NOMO-1 treated with dmso at 0.1 percent for 144 hours (cell line): ENCODE measurements around the gene MAP2K2.

Source experiments
- DNase-seq: peaks from one replicate; lab custom pipeline; 2025; ENCODE audit not compliant: unreplicated experiment; lab: John Stamatoyannopoulos, UW

The MAP2K2 gene

DNA sequence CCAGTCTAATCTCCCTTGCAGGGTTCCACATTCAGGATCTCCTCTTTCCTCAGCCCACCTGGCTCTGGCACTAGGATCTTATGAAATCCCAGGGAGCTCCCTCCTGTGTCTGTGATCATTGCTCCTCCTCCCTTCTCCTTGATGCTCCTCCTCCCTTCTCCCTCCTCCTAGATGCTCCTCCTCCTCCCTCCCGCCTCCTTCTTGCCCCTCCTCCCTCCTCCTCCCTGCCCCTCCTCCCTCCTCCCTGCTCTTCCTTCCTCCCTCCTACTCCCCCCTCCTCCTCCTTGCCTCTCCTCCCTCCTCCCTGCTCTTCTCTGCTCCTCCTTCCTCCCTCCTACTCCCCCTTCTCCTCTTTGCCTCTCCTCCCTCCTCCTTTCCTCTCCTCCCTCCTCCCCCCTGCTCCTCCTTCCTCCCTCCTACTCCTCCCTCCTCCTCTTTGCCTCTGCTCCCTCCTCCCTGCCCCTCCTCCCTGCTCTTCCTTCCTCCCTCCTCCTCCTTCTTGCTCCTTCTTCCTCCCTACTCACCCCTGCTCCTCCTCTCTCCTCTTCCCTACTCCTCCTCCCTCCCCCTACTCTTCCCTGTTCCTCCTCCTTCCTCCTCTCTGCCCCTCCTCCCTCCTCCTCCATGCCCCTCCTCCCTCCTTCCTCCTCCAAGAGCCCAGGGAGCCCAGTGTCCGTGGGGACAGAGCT is 42.3 kb downstream of the MAP2K2 start:
- DNase-seq: no peak

DNA sequence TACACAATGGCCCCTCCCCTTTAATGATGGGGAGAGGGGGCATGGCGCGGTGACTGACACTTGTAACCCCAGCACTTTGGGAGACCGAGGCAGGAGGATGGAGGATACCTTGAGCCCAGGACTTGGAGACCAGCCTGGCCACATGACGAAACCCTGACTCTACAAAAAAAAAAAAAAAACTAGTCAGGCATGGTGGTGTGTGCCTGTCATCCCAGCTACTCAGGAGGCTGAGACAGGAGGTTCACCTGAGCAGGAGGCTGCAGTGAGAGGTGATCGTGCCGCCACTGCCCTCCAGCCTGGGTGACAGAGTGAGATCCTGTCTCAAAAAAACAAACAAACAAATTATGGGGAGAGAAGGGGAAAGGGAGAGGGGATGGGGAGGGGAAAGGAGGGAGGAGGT is 43.4 kb downstream of the MAP2K2 start:
- no peak for DNase-seq

DNA sequence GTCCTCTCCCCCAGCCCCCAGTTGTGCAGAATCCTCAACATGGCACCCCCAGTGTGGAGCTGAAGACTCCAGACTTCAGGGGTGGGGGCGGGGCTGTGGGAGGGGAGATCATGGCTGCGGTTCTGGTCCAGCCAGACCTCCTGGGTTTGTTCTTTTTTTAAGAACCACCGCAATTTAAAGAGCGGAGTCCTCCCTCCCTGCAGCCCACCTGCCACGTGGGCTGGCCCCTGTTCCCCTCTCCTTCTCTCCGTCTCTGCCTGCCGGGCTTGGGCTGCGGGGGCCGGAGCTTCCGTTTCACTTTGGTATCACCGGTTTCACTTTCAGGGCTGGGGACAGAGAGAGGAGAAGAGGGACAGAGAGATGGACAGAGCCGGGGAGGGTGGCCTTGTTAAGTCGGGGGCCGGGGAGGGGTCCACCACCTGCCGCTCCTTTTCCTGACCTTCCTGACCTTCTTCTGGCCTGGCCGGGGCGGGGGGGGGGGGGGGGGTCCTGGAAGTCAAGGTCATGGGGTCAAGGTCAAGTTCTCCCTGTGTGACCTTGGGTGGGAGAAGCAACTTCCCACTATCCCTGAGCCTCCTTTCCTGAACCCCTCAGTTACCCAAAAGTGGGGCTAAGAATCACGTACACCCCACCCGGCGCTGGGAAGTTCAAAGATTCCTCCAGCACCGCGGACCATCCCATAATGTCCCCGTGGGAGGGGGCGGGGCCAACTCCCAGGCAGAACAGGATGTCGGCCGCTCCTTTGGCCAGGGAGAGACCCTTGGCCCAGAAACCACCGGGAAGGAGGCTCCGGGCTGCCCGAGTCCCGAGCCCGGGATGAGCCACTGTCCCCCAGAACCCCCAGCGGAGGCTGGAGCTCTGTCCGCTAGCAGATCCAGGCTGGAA is 45.9 kb downstream of the MAP2K2 start:
- peak; percentile 38 for DNase-seq

DNA sequence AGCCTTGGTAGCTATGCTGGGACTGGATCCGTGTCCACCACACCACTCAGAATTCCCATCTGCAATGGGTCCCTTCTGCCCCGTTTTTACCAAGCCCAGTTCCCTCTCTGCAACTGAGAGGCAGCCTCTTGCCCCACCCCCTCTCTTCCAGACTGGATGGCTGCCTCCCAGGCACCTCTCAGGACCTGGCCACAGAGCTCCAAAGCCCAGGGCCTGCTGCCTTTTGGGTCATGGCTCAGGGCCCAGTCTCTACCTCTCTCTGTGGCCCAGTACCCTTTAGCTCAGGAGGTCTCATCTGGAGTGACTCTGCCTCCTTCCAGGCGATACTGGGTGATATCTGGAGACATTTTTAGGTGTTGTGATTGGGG is 46.9 kb downstream of the MAP2K2 start:
- DNase-seq: no peak

DNA sequence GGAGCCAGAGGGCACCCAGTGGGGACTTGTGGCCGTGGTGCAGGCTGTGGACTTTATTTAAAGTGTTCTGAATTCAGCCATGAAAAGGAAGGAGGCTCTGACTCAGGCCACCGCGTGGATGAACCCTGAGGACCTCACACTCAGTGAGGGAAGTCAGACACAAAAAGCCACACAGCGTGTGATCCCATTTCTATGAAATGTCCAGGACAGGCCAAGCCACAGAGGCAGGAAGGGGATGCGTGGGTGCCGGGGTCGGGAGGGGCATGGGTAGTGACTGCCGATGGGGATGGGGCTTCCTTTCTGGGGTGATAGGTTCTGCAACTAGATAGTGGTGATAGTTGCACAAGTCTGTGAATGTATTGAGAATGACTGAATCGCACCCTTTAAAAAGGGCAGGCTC is 48.5 kb downstream of the MAP2K2 start:
- no peak for DNase-seq

DNA sequence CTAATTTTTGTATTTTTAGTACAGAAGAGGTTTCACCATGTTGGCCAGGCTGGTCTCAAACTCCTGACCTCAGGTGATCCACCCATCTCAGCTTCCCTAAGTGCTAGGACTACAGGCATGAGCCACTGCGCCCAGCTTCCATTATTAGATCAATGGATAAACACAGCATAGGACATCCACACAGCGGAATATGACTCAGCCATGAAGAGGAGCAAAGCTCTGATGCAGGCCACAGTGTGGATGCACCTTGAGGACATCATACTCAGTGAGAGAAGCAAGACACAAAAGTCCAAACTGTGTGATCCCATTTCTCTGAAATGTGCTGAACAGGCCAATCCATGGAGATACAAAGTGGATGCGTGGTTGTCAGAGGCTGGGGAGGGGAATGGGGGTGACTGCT is 52.3 kb downstream of the MAP2K2 start:
- DNase-seq: no peak

DNA sequence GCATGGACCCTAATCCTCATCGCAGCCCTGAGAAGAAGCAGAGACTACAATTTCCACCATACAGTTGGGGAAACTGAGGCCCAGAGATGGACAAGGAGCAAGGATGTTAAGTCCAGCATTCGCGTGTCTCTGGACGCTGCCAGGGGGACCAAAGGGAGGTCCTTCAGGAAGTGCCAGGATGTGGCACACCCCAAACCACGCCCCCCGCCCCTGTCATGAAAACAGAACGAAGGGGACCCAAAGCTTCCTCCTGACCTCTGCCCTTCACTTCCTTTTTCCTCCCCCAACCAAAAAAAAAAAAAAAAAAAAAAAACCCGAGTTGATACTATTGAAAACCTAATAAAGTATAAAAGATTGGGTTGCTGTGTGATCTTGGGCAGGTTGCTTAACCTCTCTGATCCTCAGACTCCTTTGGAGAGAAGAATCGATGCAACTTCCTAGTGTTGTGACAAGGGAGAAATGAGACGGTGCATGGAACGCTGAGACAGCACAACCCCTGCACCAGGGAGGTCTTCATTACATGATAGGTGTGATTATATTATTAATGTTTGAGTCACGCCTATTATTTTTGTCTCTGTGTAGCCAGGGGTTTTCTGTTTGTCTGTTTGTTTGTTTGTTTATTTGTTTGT is 54.5 kb downstream of the MAP2K2 start:
- DNase-seq: no peak

DNA sequence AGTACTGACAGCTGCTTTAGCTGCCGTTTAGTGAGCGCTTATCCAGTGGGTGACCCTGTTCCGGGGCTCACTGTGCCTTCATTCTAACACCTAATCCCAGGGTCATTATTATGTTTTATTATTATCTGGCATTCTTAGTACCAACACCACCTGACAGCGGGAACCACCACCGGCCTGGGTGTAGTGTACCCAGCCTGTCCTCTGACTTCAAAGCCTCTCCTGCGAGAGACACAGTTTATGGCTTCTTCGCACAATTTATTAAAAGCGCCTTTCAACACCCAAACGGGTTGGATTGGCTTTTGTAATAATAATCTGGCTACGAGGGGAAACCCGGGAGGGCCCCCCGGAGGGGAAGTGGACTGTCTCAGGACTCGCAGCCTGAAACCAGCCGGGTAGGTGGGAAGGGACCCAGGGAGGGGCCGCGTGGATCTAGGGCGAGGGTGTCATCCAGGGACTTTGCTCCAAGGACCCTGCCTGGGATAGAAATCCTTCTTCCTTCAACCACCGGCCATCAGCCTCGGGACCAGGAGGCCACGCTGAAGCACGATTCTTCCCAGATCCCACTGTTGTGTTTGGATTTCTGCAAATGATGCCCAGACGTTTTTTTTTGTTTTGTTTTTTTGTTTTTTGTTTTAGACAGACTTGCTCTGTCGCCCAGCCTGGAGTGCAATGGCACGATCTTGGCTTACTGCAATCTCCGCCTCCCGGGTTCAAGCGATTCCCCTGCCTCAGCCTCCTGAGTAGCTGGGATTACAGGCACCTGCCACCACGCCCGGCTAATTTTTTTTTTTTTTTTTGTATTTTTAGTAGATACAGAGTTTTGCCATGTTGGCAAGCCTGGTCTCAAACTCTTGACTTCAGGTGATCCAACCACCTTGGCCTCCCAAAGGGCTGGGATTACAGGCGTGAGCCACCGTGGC is 55.6 kb downstream of the MAP2K2 start:
- DNase-seq: no peak

DNA sequence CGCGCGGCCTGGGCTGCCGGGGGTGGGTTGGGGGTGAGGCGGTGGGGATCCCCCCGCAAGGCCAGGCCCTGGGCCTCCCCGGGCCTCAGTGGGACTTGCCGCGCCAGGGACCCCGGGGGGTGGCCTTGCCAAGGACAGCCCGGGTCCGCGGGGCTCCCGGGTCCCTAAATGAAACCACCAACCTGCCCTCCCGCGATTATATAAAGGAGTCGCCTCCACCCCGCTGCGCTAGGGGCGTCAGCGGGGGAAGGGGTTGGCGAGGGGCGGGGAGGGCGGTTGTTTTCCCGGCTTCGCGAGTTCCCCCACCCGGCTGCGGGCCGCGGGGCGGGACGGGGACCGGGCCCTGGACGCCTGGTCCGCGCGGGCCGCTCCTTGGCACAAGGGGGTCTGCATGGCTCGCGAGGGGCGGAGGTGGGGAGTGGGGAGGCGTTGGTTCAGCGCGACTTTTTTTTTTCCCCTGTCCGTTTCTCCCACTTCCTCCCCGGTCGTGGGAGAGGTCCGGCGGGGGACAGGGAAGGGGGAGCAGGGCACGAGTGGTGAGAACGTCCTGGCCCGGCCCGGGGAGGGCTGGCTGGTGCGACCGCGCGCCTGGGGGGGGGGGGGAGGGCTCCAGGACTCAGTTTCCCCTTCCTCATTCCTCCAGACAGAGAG is 56.4 kb downstream of the MAP2K2 start:
- DNase-seq: no peak

DNA sequence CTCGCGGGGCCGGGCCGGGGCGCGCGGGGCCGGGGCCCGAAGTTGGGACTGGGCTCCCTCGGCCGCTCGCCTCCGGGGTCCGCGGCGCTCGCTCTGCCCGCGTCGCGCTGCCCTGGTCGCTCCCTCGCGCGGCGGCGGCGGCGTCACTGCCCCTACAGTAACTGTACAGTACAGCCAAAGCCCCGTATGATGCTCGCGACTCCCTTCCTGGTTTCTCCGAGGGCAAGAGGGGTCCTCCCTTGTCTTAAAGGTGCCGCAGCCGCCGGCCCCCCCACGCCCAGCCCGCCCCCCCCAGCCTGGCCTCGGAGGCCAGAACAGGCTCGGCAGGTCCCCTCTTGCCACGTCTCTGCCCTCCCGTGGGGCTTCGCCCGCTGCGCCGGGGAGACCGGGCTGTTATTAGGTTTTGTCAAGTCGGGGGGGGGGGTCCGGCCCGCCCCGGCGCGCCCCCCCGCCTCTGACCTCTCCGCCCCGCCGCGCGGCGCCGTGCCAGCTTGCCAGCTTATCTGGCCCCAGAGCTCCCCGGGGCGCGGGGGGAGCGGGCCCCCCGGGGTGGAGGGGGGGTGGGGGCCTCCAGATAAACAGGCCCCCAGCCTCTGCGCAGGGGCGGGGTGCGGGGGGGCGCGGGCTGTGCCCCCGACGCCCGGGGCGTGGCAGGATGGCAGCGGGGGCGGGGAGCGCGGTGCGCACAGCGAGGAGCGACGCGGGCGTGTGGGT is 57.1 kb downstream of the MAP2K2 start, which contains the start of gene ZBTB7A:
ZBTB7A (minus strand) TSS at position 218 of the 714 bp plus-strand sequence. CDS start 11,667 bp downstream, outside the sequence.
- DNase-seq: peak; percentile 83

DNA sequence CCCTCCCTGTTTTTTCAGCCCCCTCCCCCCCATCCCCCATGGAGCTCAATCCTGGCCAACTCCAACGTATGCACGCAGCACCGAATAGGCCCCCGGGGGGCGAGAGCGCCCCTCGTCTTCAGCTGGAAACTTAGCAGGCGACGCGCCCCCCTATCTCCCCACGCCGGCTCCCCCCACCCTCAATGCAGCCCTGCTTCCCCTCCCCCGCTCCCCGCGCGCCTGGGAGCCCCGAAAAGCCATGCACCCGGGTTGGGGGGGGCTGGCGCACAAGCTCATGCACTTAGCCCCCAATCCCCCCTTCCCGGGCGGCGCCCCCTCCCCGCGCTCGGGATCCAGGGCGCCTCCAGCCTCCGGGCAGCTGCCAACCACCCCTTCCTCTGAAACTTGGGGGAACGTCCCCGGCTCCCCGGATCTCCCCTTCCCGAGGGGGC is 57.7 kb downstream of the MAP2K2 start:
- no peak for DNase-seq

DNA sequence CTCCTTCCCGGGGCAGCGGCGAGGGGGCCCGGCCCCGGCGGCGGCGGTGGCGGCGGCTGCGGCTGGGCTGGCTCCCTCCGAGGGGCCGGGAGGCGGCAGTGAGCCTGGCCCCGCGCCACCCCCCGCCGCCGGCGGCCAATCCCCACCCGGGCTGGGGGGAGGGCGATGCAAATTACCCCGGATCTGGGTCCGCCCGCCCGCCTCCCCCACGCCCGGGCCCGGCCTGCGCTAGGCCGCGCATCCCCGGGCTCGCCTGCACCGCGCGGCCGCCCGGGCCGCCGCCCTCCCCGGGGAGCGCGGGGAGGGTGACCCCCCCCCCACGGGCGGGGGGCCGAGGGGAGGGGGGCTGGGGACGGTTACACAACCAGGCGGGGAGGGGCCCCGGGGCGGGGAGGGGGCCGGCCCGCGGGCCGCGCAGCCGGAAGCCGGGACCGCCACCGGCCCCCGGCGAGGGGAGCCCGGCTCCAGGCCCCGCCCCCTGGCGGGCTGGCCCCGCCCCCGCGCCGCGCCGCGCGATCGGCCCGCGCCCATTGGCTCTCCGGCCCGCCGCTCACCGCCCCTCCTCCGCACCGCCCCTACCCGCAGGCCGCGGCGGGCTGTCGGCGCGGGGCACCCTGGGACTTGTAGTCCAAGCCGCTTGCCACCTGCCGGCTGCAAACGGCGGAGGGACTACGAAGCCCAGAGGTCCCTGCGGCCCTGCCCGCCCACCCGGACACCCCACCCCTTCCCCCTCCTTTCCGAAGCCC is 58.3 kb downstream of the MAP2K2 start:
- peak; percentile 92 for DNase-seq

DNA sequence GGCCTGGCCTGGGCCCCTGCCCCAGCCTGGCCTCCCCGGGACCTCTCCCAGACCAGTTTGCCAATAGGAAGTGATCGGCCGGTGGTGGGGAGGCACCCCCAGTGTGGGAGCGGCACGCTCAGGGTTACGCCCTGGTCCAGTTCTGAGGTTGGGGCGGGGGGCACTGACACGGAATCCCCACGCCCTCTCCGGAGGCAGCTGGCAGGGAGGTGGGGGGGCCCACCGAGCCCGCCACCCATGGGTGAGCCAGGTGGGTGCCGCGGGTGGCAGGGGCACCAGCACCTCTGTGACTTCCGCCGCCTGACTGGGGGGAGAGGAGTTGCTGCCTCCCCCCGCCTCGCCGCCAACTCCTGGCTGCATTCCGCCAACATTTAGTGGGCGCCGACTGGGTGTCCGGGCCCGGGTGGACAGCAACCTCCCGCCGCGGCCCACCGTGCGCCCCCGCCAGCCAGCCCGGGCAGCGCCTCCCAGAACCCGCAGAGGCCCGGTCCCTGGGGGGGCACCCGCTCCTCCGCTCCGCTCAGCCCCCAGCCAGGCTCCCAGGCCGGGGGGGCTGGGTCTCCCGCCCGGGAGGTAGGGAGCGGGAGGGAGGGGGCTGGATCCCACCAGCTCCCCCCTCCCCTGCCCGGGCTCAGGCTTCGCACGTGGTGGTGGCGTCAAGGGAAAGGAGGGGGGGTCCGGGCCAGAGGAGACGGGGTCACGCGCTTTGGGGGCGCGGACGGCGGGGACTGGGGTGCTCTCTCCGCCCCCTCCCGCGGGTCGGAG is 59.2 kb downstream of the MAP2K2 start:
- DNase-seq: no peak

DNA sequence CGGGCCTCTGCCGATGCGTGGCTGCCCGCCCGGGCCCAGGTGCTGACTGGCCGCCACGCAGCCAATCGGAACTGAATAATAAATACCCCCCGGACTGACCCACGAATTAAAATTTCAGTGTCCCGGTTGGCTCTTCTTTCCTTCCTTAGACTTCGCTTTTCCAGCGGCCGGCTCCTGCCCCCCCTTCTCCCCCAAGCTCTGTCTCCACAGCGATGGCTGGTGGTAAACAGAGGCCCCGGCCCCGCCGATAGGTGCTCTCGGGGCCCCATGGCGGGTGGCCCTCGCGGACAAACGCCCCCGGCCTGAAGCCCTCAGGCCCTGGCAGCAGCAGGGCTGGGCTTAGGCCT is 59.8 kb downstream of the MAP2K2 start:
- no peak for DNase-seq

DNA sequence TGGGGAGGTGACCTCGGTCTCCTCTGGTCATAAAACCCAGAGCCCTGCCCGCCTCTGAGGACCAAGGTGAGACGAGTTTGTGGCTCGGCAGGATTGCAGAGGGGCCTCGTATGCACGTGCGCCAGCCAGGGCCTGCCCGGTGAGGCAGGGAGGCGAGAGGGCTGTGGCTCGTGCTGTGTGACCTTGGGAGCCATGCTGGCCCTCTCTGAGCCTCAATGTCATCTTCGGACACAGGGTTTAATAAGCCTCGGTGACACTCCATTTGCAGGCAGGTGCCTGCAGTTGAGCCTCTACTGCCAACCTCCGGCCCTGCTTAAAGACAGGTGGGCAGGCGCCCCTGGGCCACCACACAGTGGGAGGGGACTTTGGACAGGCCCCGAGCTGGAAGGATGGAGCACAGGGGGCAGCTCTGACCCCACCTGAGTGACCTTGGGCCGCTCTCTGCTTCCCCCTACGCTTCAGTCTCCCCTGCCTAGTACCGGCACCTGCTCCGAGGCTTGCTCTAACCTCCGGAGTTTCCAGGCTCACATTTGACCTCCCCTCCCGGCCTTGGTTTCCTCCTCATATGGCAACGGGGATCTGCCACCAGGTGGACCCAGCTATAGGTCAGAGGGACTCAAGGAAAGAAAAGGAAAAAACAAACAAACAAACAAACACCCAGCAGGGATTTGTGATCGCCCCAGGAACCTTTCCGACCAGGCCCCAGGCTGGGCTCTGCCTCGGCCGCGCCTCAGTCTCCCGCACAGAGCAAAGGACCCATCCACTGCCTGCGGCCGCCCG is 60.4 kb downstream of the MAP2K2 start:
- no peak for DNase-seq

DNA sequence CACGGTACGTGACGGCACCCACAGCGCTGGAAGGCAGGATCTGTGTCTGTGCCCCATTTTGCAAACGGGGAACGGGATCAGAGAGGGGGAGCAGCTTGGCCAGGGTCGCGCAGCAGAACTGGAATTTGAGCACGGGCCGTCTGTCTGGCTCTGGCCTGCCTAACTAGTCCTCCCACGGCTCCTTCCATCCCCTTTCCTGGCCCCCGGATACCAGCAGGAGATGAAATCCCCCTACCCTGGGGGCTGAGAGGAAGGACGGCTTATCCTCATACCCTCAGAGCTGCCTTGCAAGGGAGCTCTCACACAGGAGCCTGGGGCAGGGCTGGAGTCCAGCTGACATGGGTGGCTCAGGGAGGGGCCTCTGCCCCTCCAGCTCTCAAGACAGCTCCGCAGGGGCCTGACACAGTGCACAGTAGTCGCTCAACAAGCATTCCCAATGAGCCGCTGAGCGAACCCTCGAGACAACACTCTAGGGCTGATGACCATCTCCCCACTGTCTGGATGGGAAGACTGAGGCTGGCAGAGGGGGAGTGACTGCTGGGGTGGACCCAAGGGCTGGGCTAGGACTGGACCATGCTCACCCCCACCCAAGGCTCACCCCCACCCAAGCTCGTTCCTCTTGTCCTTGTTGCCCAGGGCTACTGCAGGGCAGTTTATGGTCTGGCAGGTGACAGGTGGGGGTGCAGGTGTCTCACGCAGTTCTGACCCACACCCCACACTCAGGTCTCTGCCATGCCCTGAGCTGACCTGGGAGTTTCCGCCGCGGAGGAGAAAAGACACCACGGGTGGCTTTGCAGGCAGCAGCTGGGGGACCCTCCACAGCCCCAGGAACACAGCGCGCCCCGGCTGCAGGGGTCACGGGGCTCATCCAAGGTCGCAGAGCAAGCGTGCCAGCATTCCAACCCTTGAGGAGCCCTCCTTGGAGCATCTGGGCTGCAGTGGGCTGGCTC is 61.2 kb downstream of the MAP2K2 start:
- no peak for DNase-seq
